Activated CD4-positive, CD25-positive, alpha-beta regulatory T cell treated with anti-CD3 and anti-CD28 coated beads, Interleukin-2, amount 50 U/mL, for 24 hours (primary cell): ENCODE data around the gene TUBB2A.
"Not testable (repeated sequence)": the region's sequence is repeated elsewhere in the genome, so short reads cannot be mapped to it uniquely, and the experiment has no call there.

Source experiments
- ATAC-seq, 2 donors: fragments of 150-1000 bp; cut with Tn5 transposase; one replicate each; pipeline ENCODE4 v1.10.0; 2021; ENCODE audit warnings: mild to moderate bottlenecking in 1 of 2, moderate library complexity in 1 of 2

TUBB2A gene

DNA sequence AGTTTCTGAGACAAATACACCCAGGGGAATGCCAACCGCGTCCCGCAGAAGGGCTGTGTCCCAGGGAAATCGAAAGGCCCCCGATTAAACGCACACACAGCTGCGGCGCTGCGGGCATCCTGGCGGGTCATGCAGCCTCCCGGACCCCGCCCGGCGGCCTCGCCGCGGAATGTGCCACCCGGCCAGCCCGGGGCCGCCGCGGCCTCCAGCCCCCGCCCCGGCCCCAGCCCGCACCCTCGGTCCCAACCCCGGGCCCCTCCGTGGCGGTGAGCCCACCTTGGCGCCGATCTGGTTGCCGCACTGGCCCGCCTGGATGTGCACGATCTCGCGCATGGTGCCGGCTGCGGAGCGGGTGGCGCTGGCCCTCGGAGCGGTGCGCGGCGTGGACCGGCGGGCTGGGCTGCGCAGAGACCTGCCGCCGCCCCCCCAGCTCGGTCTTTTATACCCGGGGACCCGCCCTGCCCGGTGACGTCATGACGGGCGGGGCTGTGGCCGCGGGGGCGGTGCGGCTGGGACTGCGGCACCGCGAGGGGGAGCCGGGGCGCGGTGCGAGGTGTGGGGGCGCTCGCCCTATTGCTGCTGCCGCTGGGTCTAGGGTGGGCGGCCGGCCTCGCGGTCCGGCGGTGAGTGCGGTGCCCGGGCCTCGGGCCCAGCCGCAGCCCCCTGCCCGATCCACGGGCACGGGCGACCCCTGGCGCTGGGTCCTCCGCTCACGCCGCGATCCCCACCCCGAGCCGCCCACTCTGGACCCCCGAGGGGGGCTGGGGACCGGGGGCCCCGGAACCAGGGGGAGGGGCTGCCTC is at the start of gene TUBB2A:
Gene TUBB2A (minus strand): TSS at position 414 of the 803 bp plus-strand sequence. CDS start 81 bp downstream, at position 333.
- ATAC-seq: peak; percentile 74 to 78

DNA sequence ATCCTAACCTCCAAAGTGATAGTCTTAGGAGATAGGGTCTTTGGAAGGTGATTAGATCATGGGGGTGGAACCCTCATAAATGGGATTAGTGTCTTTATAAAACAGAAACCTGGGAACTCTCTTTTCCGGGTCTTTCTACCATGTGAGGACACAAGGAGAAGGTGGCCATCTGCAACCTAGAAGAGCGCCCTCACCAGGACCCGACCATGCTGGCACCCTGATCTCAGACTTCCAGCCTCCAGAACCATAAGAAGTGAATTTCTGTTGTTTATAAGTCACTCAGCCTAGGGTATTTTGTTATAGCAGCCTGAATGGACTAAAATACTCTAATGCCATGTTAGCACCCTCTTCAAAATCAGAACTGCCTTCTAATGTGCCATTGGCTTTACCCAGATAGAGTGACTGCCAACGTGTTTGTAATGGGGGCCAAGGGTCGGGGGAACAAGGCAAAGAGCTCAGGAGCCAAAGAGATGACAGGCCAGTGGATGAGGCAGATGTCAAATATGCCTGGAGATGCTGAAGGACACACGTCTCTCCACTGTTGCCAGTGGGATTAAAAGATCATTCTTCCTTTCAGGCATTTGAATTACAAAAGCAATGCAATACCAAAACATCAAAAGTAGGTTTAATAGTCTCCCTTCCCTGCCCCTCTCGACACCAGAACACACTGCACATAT is 49.1 kb upstream of the TUBB2A start:
- no peak for ATAC-seq

GRCh38 chr6:3205913-3206312 is 48.6 kb upstream of the TUBB2A start:
- ATAC-seq: no peak

- ATAC-seq: no peak
Measured at GRCh38 chr6:3204921-3205320, 47.6 kb upstream of the TUBB2A start.

DNA sequence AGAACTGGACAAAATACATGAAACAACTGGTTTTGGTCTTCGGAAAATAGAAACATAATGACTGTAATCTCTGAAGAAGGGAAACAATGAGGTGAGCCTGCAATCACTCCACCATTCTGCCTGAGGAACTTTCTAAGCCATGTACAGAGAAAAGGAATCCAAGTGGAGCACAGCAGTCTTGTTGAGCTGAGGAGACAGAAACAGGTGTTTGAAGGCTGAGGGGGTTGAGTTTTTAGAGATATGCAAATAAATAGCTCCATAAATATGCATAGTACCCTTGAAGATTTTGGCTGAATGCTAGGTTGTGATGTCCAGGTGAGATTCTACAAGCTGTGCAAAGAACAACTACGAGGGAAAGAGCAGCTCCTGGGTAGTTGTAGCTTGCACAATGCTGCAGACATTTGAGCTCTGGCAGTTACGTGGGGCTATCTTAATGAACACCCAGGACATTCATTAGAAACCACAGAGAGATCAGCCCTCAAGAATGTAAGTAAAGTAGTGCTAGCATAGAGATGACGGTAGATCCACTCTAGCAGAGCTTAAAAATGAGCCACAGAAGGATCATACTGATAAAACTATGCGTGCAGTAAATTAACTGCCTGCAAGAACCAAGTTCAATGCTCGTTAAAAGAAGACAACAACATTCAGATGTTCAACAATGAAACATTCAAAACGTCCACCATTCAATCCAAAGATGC is 45.8 kb upstream of the TUBB2A start:
- no peak for ATAC-seq

DNA sequence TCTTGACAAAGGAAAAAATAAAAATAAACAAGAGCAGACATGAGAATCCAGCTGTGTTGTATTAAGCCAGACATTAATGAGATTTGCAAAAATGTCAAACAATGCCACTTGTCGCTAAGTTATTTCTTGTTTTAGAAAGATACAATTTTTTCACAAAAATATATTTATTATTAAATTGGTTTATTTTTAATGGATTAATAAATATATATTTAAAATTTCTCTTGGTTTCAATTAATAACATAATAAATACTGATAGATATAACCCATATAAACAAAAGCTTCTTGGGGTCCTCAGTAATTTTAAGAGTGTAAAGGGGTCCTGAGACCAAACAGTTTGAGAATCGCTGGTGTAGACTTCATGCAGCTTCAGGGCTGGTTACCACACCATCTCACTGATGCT is 44.0 kb upstream of the TUBB2A start:
- no peak for ATAC-seq

- ATAC-seq: no peak
Measured at GRCh38 chr6:3200682-3201081, 43.3 kb upstream of the TUBB2A start.

- no peak for ATAC-seq
Measured at GRCh38 chr6:3199382-3199781, 42.0 kb upstream of the TUBB2A start.

DNA sequence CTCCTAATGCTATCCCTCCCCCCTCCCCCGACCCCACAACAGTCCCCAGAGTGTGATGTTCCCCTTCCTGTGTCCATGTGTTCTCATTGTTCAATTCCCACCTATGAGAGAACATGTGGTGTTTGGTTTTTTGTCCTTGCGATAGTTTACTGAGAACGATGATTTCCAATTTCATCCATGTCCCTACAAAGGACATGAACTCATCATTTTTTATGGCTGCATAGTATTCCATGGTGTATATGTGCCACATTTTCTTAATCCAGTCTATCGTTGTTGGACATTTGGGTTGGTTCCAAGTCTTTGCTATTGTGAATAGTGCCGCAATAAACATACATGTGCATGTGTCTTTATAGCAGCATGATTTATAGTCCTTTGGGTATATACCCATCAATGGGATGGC is 40.4 kb upstream of the TUBB2A start:
- not testable (repeated sequence) for ATAC-seq

DNA sequence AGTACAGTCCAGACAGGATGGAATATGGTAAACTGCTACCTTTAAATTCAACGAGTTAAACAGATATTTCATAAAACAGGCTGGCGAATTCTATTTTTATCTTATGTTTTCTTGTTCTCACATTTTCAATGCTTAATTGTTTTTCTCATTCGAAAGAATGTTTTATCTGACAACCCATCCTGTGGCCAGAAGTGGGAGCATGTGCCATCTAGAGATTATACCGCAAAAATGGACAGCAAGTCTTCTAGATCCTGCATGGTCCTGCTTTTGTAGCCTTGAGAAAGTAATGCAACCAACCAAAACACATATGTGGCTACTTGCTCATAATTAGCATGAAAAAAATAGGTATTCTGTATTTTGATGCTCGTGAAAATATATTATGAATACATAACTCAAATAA is 39.4 kb upstream of the TUBB2A start:
- ATAC-seq: no peak

GRCh38 chr6:3195695-3196497 is 38.6 kb upstream of the TUBB2A start:
- no peak for ATAC-seq

GRCh38 chr6:3195420-3195694 is 38.0 kb upstream of the TUBB2A start:
- no peak for ATAC-seq

- peak in 1 of 2 donors; percentile 17 for ATAC-seq
Measured at GRCh38 chr6:3194535-3195419, 37.4 kb upstream of the TUBB2A start.

DNA sequence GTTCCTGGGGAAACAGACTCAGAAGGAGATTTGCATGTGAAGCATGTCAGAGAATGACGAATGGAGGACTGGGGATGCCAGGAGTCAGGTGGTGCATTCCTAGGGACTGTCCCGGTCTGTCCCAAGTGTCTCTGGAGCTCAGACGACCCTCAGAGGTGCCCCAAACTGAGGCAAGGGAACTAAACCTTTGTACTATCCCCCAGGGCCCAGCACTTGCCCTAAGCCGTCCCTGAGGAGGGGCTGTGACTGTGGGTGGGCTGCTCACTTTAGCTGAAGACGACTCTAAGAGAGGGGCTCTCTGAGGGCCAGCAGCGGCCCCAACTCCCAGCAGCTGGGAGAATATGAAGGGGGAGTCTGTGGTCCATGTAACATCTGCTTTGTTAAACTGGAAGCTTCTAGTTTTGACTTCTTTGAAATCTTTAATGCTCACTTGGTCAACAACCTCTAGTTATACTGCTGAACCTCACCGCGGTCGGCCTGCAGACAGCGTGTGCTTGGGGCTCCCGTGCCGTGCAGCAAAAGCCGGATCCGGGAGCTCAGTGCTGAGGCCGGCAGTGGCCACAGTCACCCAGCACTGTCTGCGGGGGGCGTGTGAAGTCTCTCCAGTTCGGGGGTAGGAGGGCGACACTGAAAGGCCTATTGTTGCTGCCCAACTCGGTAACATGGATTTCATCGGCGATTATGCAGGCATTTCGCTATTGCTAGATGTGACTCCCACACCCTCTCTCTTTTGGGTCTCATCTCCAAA is 35.9 kb upstream of the TUBB2A start:
- ATAC-seq: no peak

DNA sequence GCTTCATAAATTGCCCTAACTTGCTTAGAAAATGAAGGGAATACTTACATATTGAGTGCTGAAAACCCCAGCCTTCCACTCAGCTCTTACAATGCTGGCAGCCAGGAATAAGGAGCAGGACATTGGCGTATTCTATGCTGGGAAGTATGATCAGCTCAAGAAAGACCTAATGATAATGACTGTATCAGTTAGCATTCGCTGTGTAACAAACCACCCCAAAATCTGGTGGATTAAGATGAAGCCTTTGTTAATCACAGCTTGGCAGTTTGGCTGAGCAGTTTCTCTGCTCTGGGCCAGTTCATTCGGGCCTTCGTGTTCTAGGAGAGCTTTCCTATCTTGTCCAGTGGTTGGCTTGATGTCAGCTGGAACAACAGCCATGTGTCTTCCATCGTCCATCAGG is 33.4 kb upstream of the TUBB2A start:
- no peak for ATAC-seq

- ATAC-seq: no peak
Measured at GRCh38 chr6:3190056-3190455, 32.7 kb upstream of the TUBB2A start.

GRCh38 chr6:3189192-3189591 is 31.8 kb upstream of the TUBB2A start:
- not testable (repeated sequence) for ATAC-seq

- no peak for ATAC-seq
Measured at GRCh38 chr6:3188262-3188661, 30.9 kb upstream of the TUBB2A start.

DNA sequence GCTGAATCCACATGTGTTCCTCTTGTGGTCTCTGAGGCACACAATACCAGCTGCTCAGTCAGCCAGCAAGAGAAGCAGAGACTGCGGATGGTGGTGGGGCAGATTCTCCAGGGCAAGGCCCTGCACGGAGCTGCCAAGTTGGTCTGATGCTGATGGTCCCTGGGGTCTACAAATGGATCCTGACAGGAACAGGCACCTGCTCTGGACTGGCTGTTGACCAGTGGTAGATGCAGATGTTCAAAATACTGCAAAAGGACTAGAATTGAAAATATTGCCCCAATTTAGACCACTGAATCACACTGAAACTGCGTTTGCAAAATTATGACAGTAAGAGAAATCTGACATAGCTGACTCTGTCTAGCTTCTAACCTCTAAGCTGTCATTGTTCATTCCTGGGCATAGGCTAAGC is 29.6 kb upstream of the TUBB2A start:
- no peak for ATAC-seq

- ATAC-seq: no peak
Measured at GRCh38 chr6:3183066-3183465, 25.7 kb upstream of the TUBB2A start.

- ATAC-seq: no peak
Measured at GRCh38 chr6:3181105-3181504, 23.8 kb upstream of the TUBB2A start.
